Thoracic aorta (tissue), 2 donors: ENCODE data around the gene TMED1. TPM values are rescaled to one million over a fixed set of nuclear protein-coding genes. Genes with fewer than 3 reads are reported as not detected.
"Not testable (repeated sequence)": the region's sequence is repeated elsewhere in the genome, so short reads cannot be mapped to it uniquely, and the experiment has no call there.

Experiments
- ATAC-seq: fragments of 150-250 bp; one replicate; pipeline ENCODE4 v1.8.0; 2017; ENCODE audit warnings: low read depth; ENCODE audit not compliant: insufficient number of reproducible peaks, low FRiP score
- DNase-seq: peaks from one replicate; pipeline ENCODE4 v3.0.0-alpha.2; 2020; ENCODE audit warnings: low spot score
- H3K27ac ChIP-seq, 2 donors: fragments of 200-600 bp; sonication (generic); 1 replicate in 1 of 2; 2 replicates in 1 of 2; pipeline ENCODE4 v1.5.1; 2016; ENCODE audit warnings: mild to moderate bottlenecking in 2 of 2, moderate library complexity in 2 of 2
- H3K27me3 ChIP-seq: fragments of 200-600 bp; sonication (generic); replicated peaks from 2 replicates; pipeline ENCODE4 v1.6.0; 2016; ENCODE audit warnings: mild to moderate bottlenecking; ENCODE audit not compliant: insufficient read depth
- H3K36me3 ChIP-seq: fragments of 200-600 bp; sonication (generic); one replicate; pipeline ENCODE4 v1.5.1; 2016
- H3K4me1 ChIP-seq, 2 donors: fragments of 200-600 bp; sonication (generic); 1 replicate in 1 of 2; 2 replicates in 1 of 2; pipeline versions ENCODE4 v1.5.1 to v1.6.0; 2016; ENCODE audit warnings: low read depth in 2 of 2, mild to moderate bottlenecking in 1 of 2; ENCODE audit not compliant: control insufficient read depth in 1 of 2
- H3K4me3 ChIP-seq: fragments of 200-600 bp; sonication (generic); 2 replicates; pipeline ENCODE4 v1.5.1; 2016; ENCODE audit warnings: mild to moderate bottlenecking
- H3K9me3 ChIP-seq: fragments of 200-600 bp; sonication (generic); 2 replicates; pipeline ENCODE4 v1.5.1; 2016
- total RNA-seq, 2 donors: library from RNA; depleted of rRNA; stranded (reverse); fragments of >200 nt; gene quantifications; one replicate each; pipeline versions ENCODE4 v1.1.0 to v1.2.3, GENCODE V29; 2016
- TF ChIP-seq, protein P1 (sequence below): fragments of 200-600 bp; sonication (generic); IDR thresholded peaks from one replicate; pipeline ENCODE4 v1.5.1; 2019; ENCODE audit warnings: antibody characterized with exemption

Gene TMED1
- total RNA-seq, 2 donors from 2014 or later = 19.4 to 22.4 TPM

DNA sequence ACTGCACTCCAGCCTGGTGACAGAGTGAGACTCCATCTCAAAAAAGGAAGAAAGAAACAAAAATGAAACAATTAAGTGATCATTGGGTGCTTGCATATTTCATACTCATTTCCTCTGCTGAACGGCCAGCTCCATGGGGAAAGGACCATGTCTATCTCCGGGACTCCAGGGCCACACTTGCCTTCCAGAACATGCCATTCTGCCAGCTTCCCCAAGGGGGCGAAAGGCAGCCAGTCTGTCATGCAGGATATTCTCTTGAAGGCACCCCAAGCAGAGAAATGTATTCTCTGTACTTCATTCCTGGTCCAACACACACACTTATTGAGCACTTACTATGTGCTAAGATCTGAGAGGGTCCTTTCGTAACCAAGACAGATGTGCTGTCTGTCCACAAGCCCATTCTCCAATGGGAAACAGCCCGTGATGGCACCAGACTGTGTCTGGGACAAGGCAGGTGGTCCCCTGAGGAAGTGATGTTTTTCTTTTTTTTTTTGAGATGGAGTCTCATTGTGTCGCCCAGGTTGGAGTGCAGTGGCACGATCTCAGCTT lies 25.2 kb upstream of the TMED1 start:
- no peaks in the 10 kb centered on the region for H3K36me3 ChIP-seq
- ATAC-seq = no peak

DNA sequence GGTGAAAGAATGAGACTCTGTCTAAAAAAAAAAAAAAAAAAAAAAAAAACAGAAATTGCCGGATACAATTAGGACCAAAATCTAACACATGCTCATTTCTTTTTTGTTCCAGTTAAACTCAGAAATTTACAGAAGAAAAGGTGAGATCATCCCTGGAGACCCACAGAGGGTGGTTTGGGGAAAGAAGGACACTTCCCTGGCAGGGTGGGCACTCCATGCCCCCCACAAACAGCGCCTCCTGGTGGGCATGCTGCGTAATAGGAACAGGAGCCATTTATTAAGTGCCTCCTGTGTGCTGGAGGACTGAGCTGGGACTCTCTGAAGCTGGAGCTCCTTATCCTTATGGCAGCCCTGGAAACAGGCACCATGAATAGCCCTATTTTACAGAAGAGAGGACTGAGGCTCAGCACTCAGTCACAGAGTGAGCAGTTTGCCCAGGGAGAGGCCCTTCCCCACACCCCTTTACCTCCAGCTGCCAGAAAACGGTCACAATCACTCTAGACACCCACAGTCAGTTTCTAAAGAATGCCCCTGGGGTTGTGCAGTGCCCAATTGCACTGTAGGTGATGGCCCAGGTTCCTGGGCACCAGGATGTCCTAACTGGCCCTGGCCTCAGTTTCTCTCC lies 22.3 kb upstream of the TMED1 start:
- Histone ChIP-seq H3K27ac (no peak overlapping the region), H3K4me3 (no peak overlapping the region), H3K4me1 (peaks cover 0 to 9% of the 10 kb centered on the region in 2 donors), H3K27me3 (no peaks in the 10 kb centered on the region), H3K9me3 (no peaks in the 10 kb centered on the region), H3K36me3 (no peaks in the 10 kb centered on the region)
- TF ChIP-seq, protein P1, sequence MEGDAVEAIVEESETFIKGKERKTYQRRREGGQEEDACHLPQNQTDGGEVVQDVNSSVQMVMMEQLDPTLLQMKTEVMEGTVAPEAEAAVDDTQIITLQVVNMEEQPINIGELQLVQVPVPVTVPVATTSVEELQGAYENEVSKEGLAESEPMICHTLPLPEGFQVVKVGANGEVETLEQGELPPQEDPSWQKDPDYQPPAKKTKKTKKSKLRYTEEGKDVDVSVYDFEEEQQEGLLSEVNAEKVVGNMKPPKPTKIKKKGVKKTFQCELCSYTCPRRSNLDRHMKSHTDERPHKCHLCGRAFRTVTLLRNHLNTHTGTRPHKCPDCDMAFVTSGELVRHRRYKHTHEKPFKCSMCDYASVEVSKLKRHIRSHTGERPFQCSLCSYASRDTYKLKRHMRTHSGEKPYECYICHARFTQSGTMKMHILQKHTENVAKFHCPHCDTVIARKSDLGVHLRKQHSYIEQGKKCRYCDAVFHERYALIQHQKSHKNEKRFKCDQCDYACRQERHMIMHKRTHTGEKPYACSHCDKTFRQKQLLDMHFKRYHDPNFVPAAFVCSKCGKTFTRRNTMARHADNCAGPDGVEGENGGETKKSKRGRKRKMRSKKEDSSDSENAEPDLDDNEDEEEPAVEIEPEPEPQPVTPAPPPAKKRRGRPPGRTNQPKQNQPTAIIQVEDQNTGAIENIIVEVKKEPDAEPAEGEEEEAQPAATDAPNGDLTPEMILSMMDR = peak; percentile 35
- DNase-seq (no peak), ATAC-seq (no peak)

More for the DNA sequence above, 25.2 kb upstream of the TMED1 start:
- no peaks in the 10 kb centered on the region for H3K9me3 ChIP-seq
- H3K4me1 ChIP-seq = peaks cover 0 to 18% of the 10 kb centered on the region in 2 donors
- H3K27ac ChIP-seq = no peak overlapping the region
- H3K27me3 ChIP-seq = no peaks in the 10 kb centered on the region
- no peak overlapping the region for H3K4me3 ChIP-seq
- TF ChIP-seq, protein P1 = peak; percentile 33
- DNase-seq = no peak

DNA sequence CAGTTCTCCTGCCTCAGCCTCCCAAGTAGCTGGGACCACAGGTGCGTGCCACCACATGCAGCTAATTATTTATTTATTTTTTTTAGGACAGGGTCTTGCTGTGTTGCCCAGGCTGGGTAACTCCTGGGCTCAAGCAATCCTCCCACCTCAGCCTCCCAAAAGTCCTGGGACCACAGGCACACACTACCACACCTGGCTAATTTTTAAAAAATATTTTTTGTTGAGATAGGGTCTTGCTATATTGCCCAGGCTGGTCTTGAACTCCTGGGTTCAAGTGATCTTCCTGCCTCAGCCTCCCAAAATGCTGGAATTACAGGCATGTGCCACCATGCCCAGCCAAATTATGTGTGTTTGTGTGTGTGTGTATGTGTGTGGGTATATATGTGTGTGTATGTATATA lies 20.9 kb upstream of the TMED1 start:
- H3K9me3 ChIP-seq, DNase-seq, H3K27ac ChIP-seq, H3K4me1 ChIP-seq, ATAC-seq, H3K27me3 ChIP-seq, H3K4me3 ChIP-seq, H3K36me3 ChIP-seq: not testable (repeated sequence)

DNA sequence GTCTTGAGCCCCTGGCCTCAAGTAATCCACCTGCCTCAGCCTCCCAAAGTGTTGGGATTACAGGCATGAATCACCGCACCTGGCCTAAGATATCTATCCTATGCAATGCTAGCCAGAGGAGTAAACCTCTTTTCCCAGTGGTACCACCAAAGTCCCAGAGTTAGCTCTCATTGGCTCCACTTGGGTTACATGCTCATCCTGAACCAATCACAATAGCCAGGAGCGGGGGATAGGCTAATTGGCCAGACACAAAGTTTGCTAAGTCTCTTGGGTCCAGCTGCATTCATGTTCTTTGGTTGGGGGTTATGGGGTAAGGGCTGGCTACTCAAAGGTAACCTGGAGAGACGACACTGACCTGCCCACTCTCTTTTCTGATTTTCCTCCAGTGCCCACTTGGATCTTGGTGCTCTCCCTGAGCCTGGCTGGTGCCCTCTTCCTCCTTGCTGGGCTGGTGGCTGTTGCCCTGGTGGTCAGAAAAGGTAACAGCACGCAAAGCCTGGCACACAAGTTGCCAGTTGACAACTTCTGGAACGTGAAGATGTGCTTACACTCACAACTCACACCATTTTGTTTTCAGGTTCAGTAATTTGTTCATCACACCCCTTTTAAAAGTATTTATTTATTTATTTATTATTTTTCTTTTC lies 20.0 kb upstream of the TMED1 start:
- TF ChIP-seq, protein P1 = peak; percentile 42
- no peak overlapping the region for H3K27ac ChIP-seq
- no peaks in the 10 kb centered on the region for H3K9me3 ChIP-seq
- no peak for DNase-seq
- H3K4me1 ChIP-seq = no peaks in the 10 kb centered on the region
- no peak for ATAC-seq
- no peak overlapping the region for H3K4me3 ChIP-seq
- no peaks in the 10 kb centered on the region for H3K36me3 ChIP-seq
- no peaks in the 10 kb centered on the region for H3K27me3 ChIP-seq

DNA sequence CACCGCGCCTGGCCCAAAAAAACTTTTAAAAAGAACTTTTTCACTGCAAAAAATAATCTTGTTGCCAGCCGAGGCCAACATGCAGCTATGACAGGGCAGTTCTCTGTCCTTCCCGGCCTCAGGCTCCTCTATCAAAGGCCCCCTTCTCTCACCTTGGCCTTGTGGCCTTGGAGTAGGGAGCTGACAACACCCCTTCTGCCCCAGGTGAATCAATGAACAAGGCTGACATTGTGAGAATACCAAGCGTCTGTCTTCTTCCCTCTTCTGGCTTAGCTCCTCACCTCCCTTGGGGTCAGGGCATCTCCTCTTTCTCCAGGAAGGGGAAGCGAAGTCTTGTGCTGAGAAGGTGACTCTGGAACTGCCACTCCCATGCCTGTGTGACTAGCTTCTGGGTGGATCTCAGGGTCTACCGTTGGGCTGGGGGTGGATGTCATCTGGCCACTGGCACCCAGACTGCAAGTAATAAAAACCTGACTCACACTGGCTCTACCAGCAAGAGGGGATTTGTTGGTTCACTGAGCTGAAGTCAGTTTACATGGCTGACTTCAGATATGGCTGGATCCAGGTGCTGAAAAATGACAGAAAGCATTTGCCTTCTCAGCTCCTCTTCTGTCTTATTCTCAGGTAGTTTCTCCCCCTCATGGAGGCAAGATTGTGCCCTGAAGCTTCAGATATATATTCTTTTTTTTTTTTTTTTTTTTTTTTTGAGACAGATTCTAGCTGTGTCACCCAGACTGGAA lies 18.5 kb upstream of the TMED1 start:
- ATAC-seq (no peak), DNase-seq (no peak)
- H3K36me3 ChIP-seq = no peaks in the 10 kb centered on the region
- no peaks in the 10 kb centered on the region for H3K4me1 ChIP-seq
- TF ChIP-seq, protein P1 = no peak
- H3K27ac ChIP-seq = no peak overlapping the region
- no peaks in the 10 kb centered on the region for H3K9me3 ChIP-seq
- H3K27me3 ChIP-seq = no peaks in the 10 kb centered on the region
- H3K4me3 ChIP-seq = no peak overlapping the region
